Right atrium auricular region (tissue), 2 donors: ENCODE data around the gene LAMA5. TPM values are rescaled to one million over a fixed set of nuclear protein-coding genes. Genes with fewer than 3 reads are reported as not detected.

Source experiments
- DNase-seq: peaks from one replicate; pipeline ENCODE4 v3.0.0-alpha.2; 2019; ENCODE audit warnings: low spot score
- H3K27ac ChIP-seq, 2 donors: fragments of 200-600 bp; sonication (generic); 1 replicate in 1 of 2; 2 replicates in 1 of 2; pipeline ENCODE4 v1.5.1; 2016 to 2019
- H3K27me3 ChIP-seq, 2 donors: fragments of 200-600 bp; sonication (generic); one replicate each; pipeline versions ENCODE4 v1.5.1 to v1.6.0; 2017 to 2019
- H3K36me3 ChIP-seq: fragments of 200-600 bp; sonication (generic); one replicate; pipeline ENCODE4 v1.5.1; 2016
- H3K4me1 ChIP-seq, 2 donors: fragments of 200-600 bp; sonication (generic); one replicate each; pipeline versions ENCODE4 v1.5.1 to v1.6.0; 2017 to 2019
- H3K4me3 ChIP-seq, 2 donors: fragments of 200-600 bp; sonication (generic); 1 replicate in 1 of 2; 2 replicates in 1 of 2; pipeline ENCODE4 v1.5.1; 2017 to 2019; ENCODE audit warnings: mild to moderate bottlenecking in 1 of 2, moderate library complexity in 1 of 2
- H3K9me3 ChIP-seq, 2 donors: fragments of 200-600 bp; sonication (generic); one replicate each; pipeline ENCODE4 v1.5.1; 2019
- CTCF ChIP-seq, 2 donors: fragments of 200-600 bp; sonication (generic); IDR thresholded peaks; one replicate each; pipeline ENCODE4 v1.5.1; 2019; ENCODE audit warnings: antibody characterized with exemption in 2 of 2
- total RNA-seq, 2 donors: library from RNA; depleted of rRNA; stranded (reverse); fragments of >200 nt; gene quantifications; one replicate each; pipeline ENCODE4 v1.1.0, GENCODE V29; 2016

Gene LAMA5
- total RNA-seq, 2 donors from 2014 or later: 61.1 to 69.4 TPM

- H3K27me3 ChIP-seq: no peaks in the 10 kb centered on the region
- no peak for TF ChIP-seq CTCF (IDR thresholded peaks at IDR 0.05)
- peak overlapping the region; percentile 95 to 98 for H3K27ac ChIP-seq
- H3K36me3 ChIP-seq: no peaks in the 10 kb centered on the region
- no peaks in the 10 kb centered on the region for H3K9me3 ChIP-seq
- peaks cover 0 to 94% of the 10 kb centered on the region in 2 donors for H3K4me1 ChIP-seq
- no peak overlapping the region for H3K4me3 ChIP-seq
- DNase-seq: no peak
Measured at GRCh38 chr20:62361799-62362589, 5.1 kb downstream of the LAMA5 start.

GRCh38 chr20:62360854-62361798, 6.0 kb downstream of the LAMA5 start:
- Histone ChIP-seq H3K4me3 (no peak overlapping the region), H3K9me3 (no peaks in the 10 kb centered on the region), H3K27ac (peak overlapping the region; percentile 95 to 98), H3K27me3 (no peaks in the 10 kb centered on the region), H3K36me3 (no peaks in the 10 kb centered on the region), H3K4me1 (peaks cover 0 to 96% of the 10 kb centered on the region in 2 donors)
- no peak for TF ChIP-seq CTCF (IDR thresholded peaks at IDR 0.05)
- no peak for DNase-seq

- Histone ChIP-seq H3K4me3 (no peak overlapping the region), H3K4me1 (peaks cover 0 to 96% of the 10 kb centered on the region in 2 donors)
Measured at GRCh38 chr20:62359491-62360121, 7.5 kb downstream of the LAMA5 start.

GRCh38 chr20:62359043-62359490, 8.0 kb downstream of the LAMA5 start:
- no peak for TF ChIP-seq CTCF (IDR thresholded peaks at IDR 0.05)
- no peaks in the 10 kb centered on the region for H3K36me3 ChIP-seq
- peaks cover 0 to 96% of the 10 kb centered on the region in 2 donors for H3K4me1 ChIP-seq
- no peaks in the 10 kb centered on the region for H3K27me3 ChIP-seq
- peak overlapping the region in 1 of 2 donors; percentile 31 for H3K4me3 ChIP-seq
- no peak for DNase-seq
- H3K27ac ChIP-seq: peak overlapping the region; percentile 90 to 92
- H3K9me3 ChIP-seq: no peaks in the 10 kb centered on the region

More at GRCh38 chr20:62359491-62360121, 7.5 kb downstream of the LAMA5 start:
- Histone ChIP-seq H3K36me3 (no peaks in the 10 kb centered on the region), H3K27me3 (no peaks in the 10 kb centered on the region), H3K27ac (peak overlapping the region; percentile 90 to 92), H3K9me3 (no peaks in the 10 kb centered on the region)
- TF ChIP-seq CTCF (IDR thresholded peaks at IDR 0.05): no peak
- DNase-seq: no peak

GRCh38 chr20:62358171-62359042, 8.7 kb downstream of the LAMA5 start:
- Histone ChIP-seq H3K27me3 (no peaks in the 10 kb centered on the region), H3K4me1 (peaks cover 0 to 96% of the 10 kb centered on the region in 2 donors), H3K36me3 (no peaks in the 10 kb centered on the region), H3K9me3 (no peaks in the 10 kb centered on the region), H3K27ac (peak overlapping the region; percentile 90 to 92), H3K4me3 (peak overlapping the region in 1 of 2 donors; percentile 31)
- DNase-seq: no peak
- TF ChIP-seq CTCF (IDR thresholded peaks at IDR 0.05): no peak
